IPS-20b (cell line): ENCODE results near the gene TCIRG1.

ENCODE experiments used
- H3K27ac ChIP-seq: one replicate; pipeline ENCODE4 v1.5.1; 2013; ENCODE audit warnings: low read length
- H3K27me3 ChIP-seq: 2 replicates; pipeline ENCODE4 v1.6.1; 2013; ENCODE audit warnings: mild to moderate bottlenecking, low read length, inconsistent platforms; ENCODE audit not compliant: insufficient read depth
- H3K36me3 ChIP-seq: 2 replicates; pipeline ENCODE4 v1.6.1; 2013; ENCODE audit warnings: low read depth, mild to moderate bottlenecking, inconsistent platforms, low read length, moderate library complexity; ENCODE audit not compliant: insufficient read depth
- H3K4me1 ChIP-seq: 2 replicates; pipeline ENCODE4 v1.6.1; 2013; ENCODE audit warnings: mild to moderate bottlenecking, control low read depth, inconsistent platforms, low read length, moderate library complexity; ENCODE audit not compliant: insufficient read depth
- H3K4me3 ChIP-seq: 2 replicates; pipeline ENCODE4 v1.5.1; 2013; ENCODE audit warnings: mild to moderate bottlenecking, low read length, inconsistent platforms
- H3K9ac ChIP-seq: 2 replicates; pipeline ENCODE4 v1.6.1; 2013; ENCODE audit warnings: low read depth, mild to moderate bottlenecking, inconsistent platforms, low read length, moderate library complexity
- H3K9me3 ChIP-seq: 2 replicates; pipeline ENCODE4 v1.6.1; 2013; ENCODE audit warnings: mild to moderate bottlenecking, low read depth, low read length, inconsistent platforms; ENCODE audit not compliant: insufficient read depth

The TCIRG1 gene

GRCh38 chr11:68007498-68008380 is 31.1 kb upstream of the TCIRG1 start:
- no peak overlapping the region for H3K9ac ChIP-seq
- H3K27me3 ChIP-seq = peaks cover 19% of the 10 kb centered on the region; the same call in 1 of the 2 replicates
- no peak overlapping the region for H3K27ac ChIP-seq
- peaks cover 5% of the 10 kb centered on the region; the same call in 1 of the 2 replicates for H3K4me1 ChIP-seq
- no peak overlapping the region for H3K4me3 ChIP-seq
- H3K36me3 ChIP-seq = no peaks in the 10 kb centered on the region
- no peaks in the 10 kb centered on the region for H3K9me3 ChIP-seq

DNA sequence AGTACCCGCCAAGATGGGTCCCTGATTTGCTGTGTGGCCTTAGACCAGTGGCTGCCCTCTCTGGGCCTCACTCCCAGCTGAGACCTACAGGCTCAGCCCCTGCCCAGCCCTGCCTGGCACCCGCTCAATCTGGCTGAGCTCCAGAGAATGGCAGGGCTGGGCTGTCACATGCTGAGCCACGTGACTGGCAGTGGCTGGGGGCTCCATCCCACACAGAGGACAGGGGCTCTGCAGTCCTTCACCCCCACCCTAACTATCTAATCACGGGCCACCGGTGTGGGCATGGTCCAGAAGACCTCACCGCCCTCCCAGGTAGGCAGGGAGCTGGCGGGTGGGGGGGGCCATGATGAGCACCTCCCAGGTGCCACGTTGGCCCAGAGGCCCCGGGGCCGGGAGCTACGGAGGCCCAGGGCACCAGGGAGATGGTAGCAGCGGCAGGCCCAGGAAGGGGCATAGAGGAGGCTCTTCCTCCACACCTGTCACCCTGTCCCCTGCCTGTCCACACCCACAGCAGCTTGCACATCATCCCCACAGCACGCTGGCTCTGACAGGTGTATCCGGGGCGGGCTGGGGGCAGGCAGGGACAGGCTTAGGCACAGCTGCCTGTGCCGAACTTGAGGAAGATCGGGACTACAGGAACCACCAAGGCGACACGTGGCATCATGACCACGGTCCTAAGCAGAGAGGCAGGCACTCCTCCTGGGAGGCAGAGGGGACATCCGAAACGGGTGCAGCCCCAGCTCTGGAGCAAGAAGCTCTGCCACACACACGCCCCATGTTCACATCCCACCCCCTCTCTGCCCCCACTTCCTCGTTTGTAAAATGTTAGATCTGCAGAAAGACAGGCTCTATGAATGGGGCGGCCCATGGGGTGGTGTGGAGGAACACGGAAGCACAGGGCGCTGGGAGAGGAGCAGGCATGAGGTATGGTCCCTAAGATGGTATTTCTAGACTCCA is 30.2 kb upstream of the TCIRG1 start:
- Histone ChIP-seq H3K9me3 (no peaks in the 10 kb centered on the region), H3K4me1 (peaks cover 5% of the 10 kb centered on the region; the same call in 1 of the 2 replicates), H3K36me3 (no peaks in the 10 kb centered on the region), H3K4me3 (no peak overlapping the region), H3K27me3 (peaks cover 11% of the 10 kb centered on the region; the same call in 1 of the 2 replicates), H3K9ac (no peak overlapping the region), H3K27ac (no peak overlapping the region)

GRCh38 chr11:68009391-68010089 is 29.3 kb upstream of the TCIRG1 start:
- peaks cover 4% of the 10 kb centered on the region; the same call in 1 of the 2 replicates for H3K27me3 ChIP-seq
- H3K9ac ChIP-seq = no peak overlapping the region
- no peaks in the 10 kb centered on the region for H3K36me3 ChIP-seq
- H3K27ac ChIP-seq = no peak overlapping the region
- no peaks in the 10 kb centered on the region for H3K9me3 ChIP-seq
- H3K4me1 ChIP-seq = peaks cover 5% of the 10 kb centered on the region; the same call in 1 of the 2 replicates
- H3K4me3 ChIP-seq = no peak overlapping the region

DNA sequence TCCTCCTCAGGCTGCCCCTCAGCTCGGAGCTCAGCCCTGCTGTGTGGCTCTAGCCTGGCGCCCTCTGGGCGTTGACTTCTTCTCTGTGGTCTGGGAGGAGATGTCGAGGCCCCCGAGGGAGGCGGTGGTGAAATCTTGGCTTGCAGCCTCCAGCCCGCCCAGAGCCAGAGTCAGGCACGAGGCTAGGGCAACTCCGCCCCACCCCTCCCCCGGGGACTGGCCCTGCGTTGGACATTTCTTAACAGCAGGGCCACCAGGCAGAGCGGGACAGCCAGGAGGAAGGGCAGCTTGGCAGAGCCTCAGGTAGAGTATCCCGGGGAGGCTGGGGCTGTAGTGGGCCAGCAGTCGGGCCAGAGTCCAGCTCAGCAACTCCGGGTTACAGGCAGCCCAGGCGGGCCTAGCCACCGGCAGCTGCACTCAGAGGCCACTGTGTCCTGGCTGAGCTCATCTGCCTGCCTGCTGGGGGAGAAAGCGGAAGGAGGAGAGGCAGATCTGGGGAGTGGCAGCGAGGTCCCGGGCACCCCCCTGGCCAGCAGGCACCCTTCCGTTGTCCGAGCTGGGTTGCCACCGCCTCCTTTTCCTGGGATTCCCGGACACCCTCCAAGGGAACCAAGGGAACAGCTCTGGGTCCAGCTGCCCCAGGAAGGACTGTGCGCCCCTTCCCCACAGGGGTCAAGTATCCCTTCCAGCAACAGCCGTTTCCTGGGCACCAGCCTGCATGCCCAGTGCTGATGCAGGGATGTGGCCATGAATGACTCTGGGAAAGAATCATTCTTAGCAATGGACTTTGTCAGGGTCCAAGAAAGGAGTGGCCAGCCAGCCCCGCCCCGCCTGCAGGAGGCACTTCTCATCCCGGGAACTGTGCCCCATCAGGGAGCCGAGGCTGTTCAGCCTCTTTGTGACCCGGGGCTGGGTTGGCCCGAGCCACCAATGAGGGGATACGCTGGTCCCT is 28.5 kb upstream of the TCIRG1 start, which contains the start of gene ALDH3B1:
Gene ALDH3B1 (plus strand): TSS at position 238 of the 952 bp plus-strand sequence. CDS start 4,971 bp downstream, outside the sequence.
- no peak within 1 kb of the TSS for H3K9ac ChIP-seq
- no peaks in the 10 kb centered on the region for H3K36me3 ChIP-seq
- peaks cover 5% of the 10 kb centered on the region; the same call in 1 of the 2 replicates for H3K4me1 ChIP-seq
- H3K27ac ChIP-seq = no peak within 1 kb of the TSS
- H3K27me3 ChIP-seq = no peaks in the 10 kb centered on the region
- no peak within 1 kb of the TSS for H3K4me3 ChIP-seq
- H3K9me3 ChIP-seq = no peaks in the 10 kb centered on the region

DNA sequence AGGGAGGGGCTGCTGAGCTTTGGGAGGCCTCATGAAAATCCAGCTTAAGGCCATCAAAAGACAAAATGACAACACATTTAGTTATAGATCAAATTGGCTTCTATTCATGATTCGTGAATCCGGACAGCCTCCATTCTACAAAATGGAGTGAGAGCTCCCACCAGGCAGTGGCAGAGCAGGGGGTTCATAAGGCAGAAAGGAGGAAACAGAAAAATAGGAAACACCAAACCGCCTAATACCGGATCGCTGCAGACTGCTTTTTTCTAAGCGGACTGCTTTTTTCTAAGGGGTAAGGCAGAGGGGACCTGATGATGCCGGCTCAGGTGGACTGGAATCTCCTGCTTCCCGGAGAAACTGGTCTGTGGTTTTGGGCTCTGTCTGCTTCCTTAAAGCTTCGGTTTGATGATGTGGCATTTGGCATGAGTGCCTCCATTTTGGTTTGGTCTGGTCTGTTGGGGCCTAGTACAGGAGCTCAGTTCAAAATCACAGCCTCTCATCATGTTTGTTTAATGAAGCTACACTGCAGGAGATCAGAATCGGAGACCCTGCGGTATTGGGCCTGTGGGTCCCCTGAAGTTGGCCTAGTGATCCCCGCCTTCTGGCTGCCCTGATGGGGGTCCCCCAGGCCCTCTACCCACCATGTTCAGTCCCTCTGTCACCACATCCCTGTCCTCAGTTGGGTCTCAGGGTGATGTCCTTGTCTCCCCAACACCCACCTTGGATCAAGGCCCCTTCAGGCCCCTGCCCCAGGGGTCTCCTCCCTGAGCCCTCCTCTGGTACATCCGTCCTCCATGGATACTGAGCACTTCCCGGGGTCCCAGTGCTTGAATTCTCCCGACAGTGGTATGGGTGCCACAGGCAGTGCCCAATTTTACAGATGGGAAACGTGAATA is 27.5 kb upstream of the TCIRG1 start:
- no peak overlapping the region for H3K27ac ChIP-seq
- H3K27me3 ChIP-seq = no peaks in the 10 kb centered on the region
- H3K4me3 ChIP-seq = no peak overlapping the region
- no peaks in the 10 kb centered on the region for H3K9me3 ChIP-seq
- H3K36me3 ChIP-seq = no peaks in the 10 kb centered on the region
- peaks cover 5% of the 10 kb centered on the region; the same call in 1 of the 2 replicates for H3K4me1 ChIP-seq
- no peak overlapping the region for H3K9ac ChIP-seq

DNA sequence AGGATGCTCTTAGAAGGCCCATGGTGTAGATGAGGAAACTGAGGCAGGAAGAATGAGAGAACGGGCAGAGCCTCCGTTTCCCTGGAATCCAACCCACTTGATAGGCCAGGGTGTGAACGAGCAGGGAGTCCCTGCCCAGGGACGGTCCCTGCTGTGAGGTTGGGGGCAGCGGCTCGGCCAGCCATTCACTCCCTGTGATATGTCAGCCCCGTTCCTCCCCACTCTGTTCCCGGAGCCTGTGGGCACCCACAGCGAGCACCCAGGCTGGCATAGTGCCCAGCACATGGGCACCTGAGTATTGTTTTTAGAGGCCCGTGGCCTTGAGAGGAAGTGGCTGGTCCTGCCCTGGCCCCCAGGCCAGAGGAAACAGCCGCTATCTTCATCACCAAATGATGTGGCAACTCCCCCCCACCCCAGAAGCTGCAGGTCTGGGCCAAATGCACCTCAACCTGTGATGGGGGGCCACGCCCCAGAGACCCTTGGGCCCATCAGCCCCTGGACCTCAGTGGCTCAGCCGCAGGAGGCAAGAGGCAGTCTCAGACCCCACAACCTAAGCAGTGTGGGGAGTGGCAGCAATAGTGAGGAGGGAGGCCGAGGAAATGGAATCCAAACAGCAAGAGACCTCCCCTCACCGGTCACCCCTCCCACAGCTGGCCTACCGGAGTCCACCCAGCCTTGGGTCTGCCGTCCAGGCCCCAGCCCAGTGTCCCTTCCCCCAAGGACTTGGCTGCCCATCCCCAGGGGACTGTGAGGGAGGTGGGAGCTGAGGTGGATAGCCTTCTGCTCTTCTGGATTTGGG is 26.6 kb upstream of the TCIRG1 start:
- H3K9me3 ChIP-seq = no peaks in the 10 kb centered on the region
- no peak overlapping the region for H3K4me3 ChIP-seq
- no peak overlapping the region for H3K9ac ChIP-seq
- no peak overlapping the region for H3K27ac ChIP-seq
- H3K36me3 ChIP-seq = no peaks in the 10 kb centered on the region
- H3K27me3 ChIP-seq = no peaks in the 10 kb centered on the region
- peaks cover 5% of the 10 kb centered on the region; the same call in 1 of the 2 replicates for H3K4me1 ChIP-seq

DNA sequence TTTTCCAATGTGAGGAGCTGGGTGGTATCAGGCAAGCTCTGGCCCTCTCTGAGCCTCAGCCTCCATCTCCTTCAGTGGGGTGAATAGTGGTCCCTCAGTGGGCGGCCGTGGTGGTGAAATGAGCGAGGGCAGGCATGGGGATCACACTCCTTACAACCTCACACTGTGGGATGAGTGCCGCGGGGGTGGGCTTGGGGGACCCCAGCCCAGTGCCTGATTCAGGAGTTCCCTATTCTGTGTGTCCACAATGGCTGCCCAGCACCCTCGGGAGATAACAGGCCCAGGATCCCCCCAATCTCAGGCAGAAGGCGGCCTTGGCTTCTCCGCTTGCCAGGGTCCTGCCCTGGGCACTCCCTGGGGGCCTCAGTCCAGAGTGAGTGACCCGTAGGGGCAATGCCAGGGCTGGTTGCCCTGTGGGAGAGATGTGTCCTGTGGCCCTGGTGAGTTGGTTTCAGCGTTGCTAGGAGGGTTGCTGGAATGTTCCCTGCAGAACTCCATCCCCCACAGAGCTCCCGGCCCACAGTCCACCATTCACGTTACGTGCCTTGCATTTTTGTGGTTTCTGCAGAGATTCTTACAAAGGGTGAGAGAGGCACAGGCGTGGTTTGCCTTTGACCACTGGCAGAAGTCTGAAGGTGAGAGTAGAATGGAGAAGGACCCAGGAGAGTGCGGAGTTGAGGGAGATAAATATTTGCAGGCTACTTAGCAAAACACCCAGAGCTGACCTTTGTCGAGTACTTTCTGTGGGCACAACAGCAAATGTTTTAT is 25.8 kb upstream of the TCIRG1 start:
- peaks cover 5% of the 10 kb centered on the region; the same call in 1 of the 2 replicates for H3K4me1 ChIP-seq
- H3K27ac ChIP-seq = no peak overlapping the region
- no peak overlapping the region for H3K9ac ChIP-seq
- no peaks in the 10 kb centered on the region for H3K36me3 ChIP-seq
- H3K27me3 ChIP-seq = no peaks in the 10 kb centered on the region
- no peaks in the 10 kb centered on the region for H3K9me3 ChIP-seq
- no peak overlapping the region for H3K4me3 ChIP-seq

GRCh38 chr11:68013611-68014156 is 25.1 kb upstream of the TCIRG1 start:
- Histone ChIP-seq H3K9me3 (no peaks in the 10 kb centered on the region), H3K4me3 (no peak overlapping the region), H3K27ac (no peak overlapping the region), H3K4me1 (peaks cover 5% of the 10 kb centered on the region; the same call in 1 of the 2 replicates), H3K36me3 (no peaks in the 10 kb centered on the region), H3K27me3 (no peaks in the 10 kb centered on the region), H3K9ac (no peak overlapping the region)
